ENCODE results near the gene AKNAD1. TPM values are rescaled to one million over a fixed set of nuclear protein-coding genes. Genes with fewer than 3 reads are reported as not detected.

Gene AKNAD1
- total RNA-seq, 4 donors from 2014 or later = not detected

GRCh38 chr1:108863984-108864383 is 7.1 kb upstream of the AKNAD1 start:
- H3K9me3 ChIP-seq = no peaks in the 10 kb centered on the region
- intact Hi-C loops (cut with DNase I; ENCODE audit: low total_unique reads) = no loop called here
- H3K4me3 ChIP-seq = no peak overlapping the region

GRCh38 chr1:108862698-108863477 is 6.0 kb upstream of the AKNAD1 start:
- H3K4me3 ChIP-seq = no peak overlapping the region
- DNase-seq = no peak
- 93 to 100% methylated on average over 1 of the region's 1 CpG for WGBS, 2 donors (ENCODE audit: low coverage in 1 of 2)

More at GRCh38 chr1:108863984-108864383, 7.1 kb upstream of the AKNAD1 start:
- Histone ChIP-seq H3K36me3 (no peaks in the 10 kb centered on the region), H3K4me1 (no peaks in the 10 kb centered on the region), H3K27ac (no peak overlapping the region), H3K27me3 (no peaks in the 10 kb centered on the region)
- WGBS, 2 donors (ENCODE audit: low coverage in 1 of 2) = 82 to 86% methylated on average over 3 to 4 of the region's 4 CpGs
- in situ Hi-C loops (cut with MboI; ENCODE audit: low pct_ligation_motif_present in 1 of 4, low pct_unique_long_range_greater_than_20kb in 1 of 4, low sequenced_read_pairs in 3 of 4) = no loop called here
- no peak for DNase-seq
- TF ChIP-seq POLR2A (IDR thresholded peaks at IDR 0.05) (no peak), POLR2AphosphoS5 (IDR thresholded peaks at IDR 0.05) (no peak), CTCF (IDR thresholded peaks at IDR 0.05) (no peak), EP300 (IDR thresholded peaks at IDR 0.05; ENCODE audit: low read depth) (no peak)

GRCh38 chr1:108862017-108862610 is 5.2 kb upstream of the AKNAD1 start:
- no peak for TF ChIP-seq EP300 (IDR thresholded peaks at IDR 0.05; ENCODE audit: low read depth)
- no peak for TF ChIP-seq POLR2A (IDR thresholded peaks at IDR 0.05)
- no peak for TF ChIP-seq CTCF (IDR thresholded peaks at IDR 0.05)
- TF ChIP-seq POLR2AphosphoS5 (IDR thresholded peaks at IDR 0.05) = no peak
- no peaks in the 10 kb centered on the region for H3K27me3 ChIP-seq
- intact Hi-C loops (cut with DNase I; ENCODE audit: low total_unique reads) (no loop called here), in situ Hi-C loops (cut with MboI; ENCODE audit: low pct_ligation_motif_present in 1 of 4, low pct_unique_long_range_greater_than_20kb in 1 of 4, low sequenced_read_pairs in 3 of 4) (no loop called here)
- no peak overlapping the region for H3K4me3 ChIP-seq
- H3K4me1 ChIP-seq = no peaks in the 10 kb centered on the region
- H3K27ac ChIP-seq = no peak overlapping the region
- no peak for DNase-seq
- H3K36me3 ChIP-seq = no peaks in the 10 kb centered on the region
- H3K9me3 ChIP-seq = no peaks in the 10 kb centered on the region
- WGBS, 2 donors (ENCODE audit: low coverage in 1 of 2) = 69 to 72% methylated on average over 5 to 7 of the region's 7 CpGs

More at GRCh38 chr1:108862698-108863477, 6.0 kb upstream of the AKNAD1 start:
- H3K9me3 ChIP-seq = no peaks in the 10 kb centered on the region
- H3K4me1 ChIP-seq = no peaks in the 10 kb centered on the region
- in situ Hi-C loops (cut with MboI; ENCODE audit: low pct_ligation_motif_present in 1 of 4, low pct_unique_long_range_greater_than_20kb in 1 of 4, low sequenced_read_pairs in 3 of 4) = no loop called here
- no peak overlapping the region for H3K27ac ChIP-seq
- intact Hi-C loops (cut with DNase I; ENCODE audit: low total_unique reads) = no loop called here
- H3K27me3 ChIP-seq = no peaks in the 10 kb centered on the region
- no peaks in the 10 kb centered on the region for H3K36me3 ChIP-seq
- no peak for TF ChIP-seq POLR2AphosphoS5 (IDR thresholded peaks at IDR 0.05)
- TF ChIP-seq EP300 (IDR thresholded peaks at IDR 0.05; ENCODE audit: low read depth) = no peak
- no peak for TF ChIP-seq POLR2A (IDR thresholded peaks at IDR 0.05)
- no peak for TF ChIP-seq CTCF (IDR thresholded peaks at IDR 0.05)

- no peak overlapping the region for H3K27ac ChIP-seq
- WGBS, 2 donors (ENCODE audit: low coverage in 1 of 2) = 79 to 83% methylated on average over 6 of the region's 6 CpGs
- no peaks in the 10 kb centered on the region for H3K36me3 ChIP-seq
- no peaks in the 10 kb centered on the region for H3K9me3 ChIP-seq
- H3K4me3 ChIP-seq = no peak overlapping the region
- TF ChIP-seq CTCF (IDR thresholded peaks at IDR 0.05) (no peak), EP300 (IDR thresholded peaks at IDR 0.05; ENCODE audit: low read depth) (no peak), POLR2A (IDR thresholded peaks at IDR 0.05) (no peak), POLR2AphosphoS5 (IDR thresholded peaks at IDR 0.05) (no peak)
- in situ Hi-C loops (cut with MboI; ENCODE audit: low pct_ligation_motif_present in 1 of 4, low pct_unique_long_range_greater_than_20kb in 1 of 4, low sequenced_read_pairs in 3 of 4) (no loop called here), intact Hi-C loops (cut with DNase I; ENCODE audit: low total_unique reads) (no loop called here)
- H3K27me3 ChIP-seq = no peaks in the 10 kb centered on the region
- DNase-seq = no peak
- H3K4me1 ChIP-seq = no peaks in the 10 kb centered on the region
These were observed 4.7 kb upstream of the AKNAD1 start for GRCh38 chr1:108861566-108861965.
